Measurements from ENCODE around the gene GATC. TPM values are rescaled to one million over a fixed set of nuclear protein-coding genes. Genes with fewer than 3 reads are reported as not detected.
A peak's percentile ranks its signal among the peaks of the same experiment; 100 is the strongest.

The GATC gene
- total and polyA plus RNA-seq, 8 donors: 4.0 to 25.3 (median 13.0) TPM

DNA sequence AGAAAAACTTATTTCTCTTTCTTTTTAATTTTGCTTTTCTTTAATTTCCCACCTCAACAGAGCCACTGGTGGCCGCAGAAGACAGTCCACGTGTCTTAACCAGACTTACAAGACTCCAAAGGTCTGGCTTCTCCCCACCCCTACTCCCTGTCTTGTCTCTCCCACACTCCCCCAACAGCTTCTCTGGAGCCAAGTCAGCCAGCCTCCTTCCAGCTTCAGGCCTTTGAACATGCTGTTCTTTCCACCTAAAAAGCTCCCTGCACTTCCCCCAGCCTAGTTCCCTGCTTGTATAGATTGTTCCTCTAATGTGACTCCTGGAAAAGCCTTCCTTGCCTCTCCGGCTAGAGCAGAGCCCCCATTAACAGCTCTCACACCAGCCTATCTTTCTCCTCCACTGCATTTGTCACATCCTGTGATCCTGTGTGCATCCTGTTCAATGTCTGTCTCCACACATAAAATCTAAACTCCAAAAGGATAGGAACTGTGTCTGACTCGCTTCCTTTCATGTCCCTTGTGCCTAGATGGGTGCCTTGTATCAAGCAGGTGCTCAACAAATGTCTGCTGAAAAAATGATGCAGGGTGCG, 41.9 kb downstream of the GATC start:
- no peak for DNase-seq
- Histone ChIP-seq H3K36me3 (peaks cover 0 to 21% (median 17%) of the 10 kb centered on the region in 4 donors), H3K27ac (peak overlapping the region in 1 of 5 donors; percentile 8), H3K4me3 (no peak overlapping the region), H3K27me3 (no peaks in the 10 kb centered on the region), H3K4me1 (no peaks in the 10 kb centered on the region), H3K9me3 (no peaks in the 10 kb centered on the region)
- 76 to 78% (median 76%) methylated on average over 5 of the region's 5 CpGs for WGBS, 5 donors
- TF ChIP-seq, protein P1, sequence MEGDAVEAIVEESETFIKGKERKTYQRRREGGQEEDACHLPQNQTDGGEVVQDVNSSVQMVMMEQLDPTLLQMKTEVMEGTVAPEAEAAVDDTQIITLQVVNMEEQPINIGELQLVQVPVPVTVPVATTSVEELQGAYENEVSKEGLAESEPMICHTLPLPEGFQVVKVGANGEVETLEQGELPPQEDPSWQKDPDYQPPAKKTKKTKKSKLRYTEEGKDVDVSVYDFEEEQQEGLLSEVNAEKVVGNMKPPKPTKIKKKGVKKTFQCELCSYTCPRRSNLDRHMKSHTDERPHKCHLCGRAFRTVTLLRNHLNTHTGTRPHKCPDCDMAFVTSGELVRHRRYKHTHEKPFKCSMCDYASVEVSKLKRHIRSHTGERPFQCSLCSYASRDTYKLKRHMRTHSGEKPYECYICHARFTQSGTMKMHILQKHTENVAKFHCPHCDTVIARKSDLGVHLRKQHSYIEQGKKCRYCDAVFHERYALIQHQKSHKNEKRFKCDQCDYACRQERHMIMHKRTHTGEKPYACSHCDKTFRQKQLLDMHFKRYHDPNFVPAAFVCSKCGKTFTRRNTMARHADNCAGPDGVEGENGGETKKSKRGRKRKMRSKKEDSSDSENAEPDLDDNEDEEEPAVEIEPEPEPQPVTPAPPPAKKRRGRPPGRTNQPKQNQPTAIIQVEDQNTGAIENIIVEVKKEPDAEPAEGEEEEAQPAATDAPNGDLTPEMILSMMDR (IDR thresholded peaks at IDR 0.05): no peak
- TF ChIP-seq POLR2AphosphoS5 (IDR thresholded peaks at IDR 0.05) (no peak), POLR2A (IDR thresholded peaks at IDR 0.05) (no peak), EP300 (IDR thresholded peaks at IDR 0.05) (no peak)
- intact Hi-C loops (cut with DNase I; ENCODE audit: low total_unique reads): no loop called here

DNA sequence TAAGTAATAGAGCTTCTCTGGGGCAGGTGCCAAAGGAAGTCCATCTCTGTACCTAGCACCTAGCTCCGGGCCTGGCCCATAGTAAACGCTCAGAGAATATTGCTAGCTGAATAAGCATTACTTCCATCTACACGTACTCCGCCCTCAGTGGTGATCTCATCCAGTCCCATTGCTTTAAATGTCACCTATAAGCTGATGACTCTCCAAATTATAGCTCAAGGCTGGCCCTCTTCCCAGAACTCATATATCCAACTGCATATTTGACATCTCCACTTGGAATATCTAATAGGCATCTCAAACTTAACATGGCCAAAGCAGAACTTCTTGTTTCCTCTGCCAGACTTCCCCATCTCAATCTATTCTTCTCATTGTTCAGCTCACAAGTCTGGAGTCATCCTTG, 42.8 kb downstream of the GATC start:
- DNase-seq: peak in 1 of 2 donors; percentile 36
- TF ChIP-seq POLR2A (IDR thresholded peaks at IDR 0.05): no peak
- no peak for TF ChIP-seq EP300 (IDR thresholded peaks at IDR 0.05)
- no peak for TF ChIP-seq POLR2AphosphoS5 (IDR thresholded peaks at IDR 0.05)
- TF ChIP-seq, protein P1 (IDR thresholded peaks at IDR 0.05): no peak

DNA sequence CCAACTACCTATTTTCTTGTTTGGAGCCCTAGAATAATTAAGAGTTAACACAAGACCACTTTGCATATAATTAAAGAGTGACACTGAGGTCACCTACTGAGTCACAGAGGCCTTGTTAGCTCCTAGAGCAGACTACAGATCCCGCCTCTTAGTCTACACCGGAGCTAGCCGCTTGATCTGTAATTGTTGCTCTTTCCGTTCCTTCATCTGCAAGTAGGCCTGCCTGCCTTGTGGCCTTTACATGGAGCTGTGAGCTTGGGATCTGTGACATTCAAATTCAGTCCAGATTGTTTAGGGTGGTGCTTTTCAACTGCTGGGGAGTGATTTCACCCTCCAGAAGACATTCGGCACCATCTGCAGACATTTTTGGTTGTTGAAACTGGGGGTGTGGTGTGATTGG, 44.1 kb downstream of the GATC start:
- intact Hi-C loops (cut with DNase I; ENCODE audit: low total_unique reads): no loop called here
- Histone ChIP-seq H3K4me1 (peaks cover 6 to 11% (median 8%) of the 10 kb centered on the region in 4 donors), H3K9me3 (no peaks in the 10 kb centered on the region), H3K36me3 (peaks cover 0 to 21% (median 17%) of the 10 kb centered on the region in 4 donors), H3K4me3 (no peak overlapping the region), H3K27ac (no peak overlapping the region), H3K27me3 (no peaks in the 10 kb centered on the region)
- TF ChIP-seq, protein P1 (IDR thresholded peaks at IDR 0.05): no peak
- TF ChIP-seq EP300 (IDR thresholded peaks at IDR 0.05): no peak
- no peak for TF ChIP-seq POLR2A (IDR thresholded peaks at IDR 0.05)
- TF ChIP-seq POLR2AphosphoS5 (IDR thresholded peaks at IDR 0.05): no peak
- no peak for DNase-seq
- WGBS, 5 donors: 96 to 98% (median 96%) methylated on average over 5 of the region's 5 CpGs

More for the DNA sequence above, 42.8 kb downstream of the GATC start:
- Histone ChIP-seq H3K9me3 (no peaks in the 10 kb centered on the region), H3K27ac (no peak overlapping the region), H3K4me1 (no peaks in the 10 kb centered on the region), H3K27me3 (no peaks in the 10 kb centered on the region), H3K36me3 (peaks cover 0 to 21% (median 17%) of the 10 kb centered on the region in 4 donors), H3K4me3 (no peak overlapping the region)
- intact Hi-C loops (cut with DNase I; ENCODE audit: low total_unique reads): no loop called here
- 83 to 99% (median 88%) methylated on average over 4 of the region's 4 CpGs for WGBS, 5 donors

DNA sequence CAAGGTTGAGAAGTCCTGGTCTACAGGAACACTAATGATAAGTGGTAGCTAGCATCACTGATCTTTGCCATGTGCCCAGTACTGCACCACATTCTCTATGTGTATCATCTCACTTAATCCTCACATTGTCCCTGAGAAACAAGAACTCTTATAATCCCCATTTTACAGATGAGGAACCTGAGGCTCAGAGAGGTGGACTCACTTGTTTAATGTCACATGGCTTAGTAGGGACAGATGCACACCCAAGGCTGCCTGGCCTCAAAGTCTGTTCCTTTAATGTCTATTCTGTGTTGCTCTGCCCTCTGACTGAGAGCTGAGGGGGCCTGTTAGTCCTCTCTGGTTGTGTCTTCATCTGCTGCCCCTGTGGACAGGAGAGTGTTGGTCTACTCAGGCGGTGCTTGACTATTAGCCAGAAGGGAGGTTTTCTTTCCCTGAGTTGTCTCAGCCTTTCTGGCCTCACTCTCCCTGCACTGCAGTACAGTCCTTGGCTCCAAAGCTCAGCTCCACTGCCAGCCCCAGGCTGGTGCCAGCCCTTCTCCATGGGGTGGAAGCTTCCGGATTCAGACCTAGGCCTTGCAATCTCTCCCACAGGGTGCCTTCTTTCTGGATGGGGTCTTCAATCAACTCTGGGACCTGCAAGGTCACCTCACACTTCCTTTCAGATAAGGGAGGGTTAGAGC, 44.7 kb downstream of the GATC start:
- Histone ChIP-seq H3K27me3 (no peaks in the 10 kb centered on the region), H3K36me3 (peaks cover 0 to 21% (median 17%) of the 10 kb centered on the region in 4 donors), H3K9me3 (no peaks in the 10 kb centered on the region), H3K4me1 (peaks cover 7 to 14% (median 11%) of the 10 kb centered on the region in 4 donors), H3K4me3 (no peak overlapping the region), H3K27ac (no peak overlapping the region)
- TF ChIP-seq, protein P1 (IDR thresholded peaks at IDR 0.05): no peak
- TF ChIP-seq POLR2AphosphoS5 (IDR thresholded peaks at IDR 0.05) (no peak), EP300 (IDR thresholded peaks at IDR 0.05) (no peak)
- DNase-seq: no peak
- 89 to 100% (median 94%) methylated on average over 2 of the region's 2 CpGs for WGBS, 5 donors
- intact Hi-C loops (cut with DNase I; ENCODE audit: low total_unique reads): no loop called here
